ENCODE measurements around the gene FBXL7.

- TF ChIP-seq CTCF (IDR thresholded peaks at IDR 0.05; ENCODE audit: low read depth, low read length) (no peak), EZH2phosphoT487 (IDR thresholded peaks at IDR 0.05; ENCODE audit: low read depth) (no peak)
Observed at GRCh38 chr5:15463231-15463980, 36.6 kb upstream of the FBXL7 start.

Measured in OCI-LY3 (cell line).